ENCODE results near the gene SLC37A4.
"Not testable (repeated sequence)": the region's sequence is repeated elsewhere in the genome, so short reads cannot be mapped to it uniquely, and the experiment has no call there.

The SLC37A4 gene

DNA sequence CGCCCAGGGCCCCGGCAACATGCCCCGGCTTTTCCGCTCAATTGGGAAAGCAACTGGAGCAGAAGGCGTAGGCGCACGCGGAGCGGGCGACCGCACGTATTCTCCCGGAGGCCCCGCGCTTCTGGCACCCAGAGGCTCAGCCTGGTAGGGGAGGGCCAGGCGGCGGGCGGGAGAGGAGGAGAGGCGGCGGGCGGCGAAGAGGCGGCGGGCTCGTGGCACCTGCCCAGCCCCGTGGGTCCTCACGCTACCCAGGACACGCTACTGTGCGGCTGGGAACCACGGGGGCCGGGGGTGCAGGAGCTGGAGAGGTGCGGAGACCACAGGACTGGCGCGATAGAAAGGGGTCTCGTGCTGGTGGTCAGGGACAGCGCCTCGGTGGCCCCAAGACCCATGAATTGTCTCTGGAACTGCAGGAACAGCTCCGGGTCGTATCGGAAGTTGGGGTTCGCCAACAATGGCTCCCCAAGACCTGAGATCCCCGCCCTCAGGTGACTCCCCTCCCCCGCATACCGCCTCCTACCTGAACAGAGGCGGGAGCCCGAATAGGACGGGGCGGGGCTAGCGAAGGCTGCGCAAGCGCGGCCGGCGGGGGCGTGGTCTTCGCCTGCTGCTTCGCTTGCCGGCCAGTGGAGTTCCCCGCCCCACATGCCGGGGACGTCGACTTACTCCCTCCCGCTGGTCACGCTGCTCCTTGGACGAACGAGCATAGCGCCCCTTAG is at the start of gene SLC37A4:
TSS of gene SLC37A4 (minus strand) at position 549 of the 719 bp plus-strand sequence.
- ATAC-seq (peak; percentile 90), DNase-seq (peak; percentile 99)
- Mint-ChIP-seq H3K4me3 (peak within 1 kb of the TSS; percentile 84), H3K9me3 (no peaks in the 10 kb centered on the region), H3K4me1 (peaks cover 16% of the 10 kb centered on the region), H3K27ac (peak within 1 kb of the TSS; percentile 78), H3K27me3 (no peaks in the 10 kb centered on the region), H3K36me3 (ENCODE audit: low read depth) (peaks cover 8% of the 10 kb centered on the region)

DNA sequence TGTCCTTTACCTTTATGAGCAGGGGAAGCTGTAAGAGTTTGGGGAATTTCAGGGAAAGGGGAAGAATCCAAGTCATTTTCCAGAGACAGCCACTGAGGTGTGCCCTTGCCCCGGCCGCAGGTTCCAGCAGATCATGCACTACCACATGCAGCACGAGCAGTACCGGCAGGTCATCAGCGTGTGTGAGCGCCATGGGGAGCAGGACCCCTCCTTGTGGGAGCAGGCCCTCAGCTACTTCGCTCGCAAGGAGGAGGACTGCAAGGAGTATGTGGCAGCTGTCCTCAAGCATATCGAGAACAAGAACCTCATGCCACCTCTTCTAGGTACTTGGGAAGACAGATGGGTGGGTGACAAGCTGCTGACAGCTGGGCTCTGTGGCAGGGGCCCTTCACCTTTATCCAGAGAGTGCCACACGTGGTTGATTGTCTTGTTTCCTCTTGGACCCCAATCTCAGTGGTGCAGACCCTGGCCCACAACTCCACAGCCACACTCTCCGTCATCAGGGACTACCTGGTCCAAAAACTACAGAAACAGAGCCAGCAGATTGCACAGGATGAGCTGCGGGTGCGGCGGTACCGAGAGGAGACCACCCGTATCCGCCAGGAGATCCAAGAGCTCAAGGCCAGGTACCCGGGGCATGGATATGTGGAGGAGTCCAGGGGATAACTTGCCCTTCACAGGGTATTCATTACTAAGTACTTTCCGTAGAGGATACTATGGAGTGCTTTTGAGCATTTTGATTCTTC is 48.2 kb upstream of the SLC37A4 start:
- H3K4me3 Mint-ChIP-seq, result no peak overlapping the region
- H3K36me3 Mint-ChIP-seq (ENCODE audit: low read depth), result peaks cover 17% of the 10 kb centered on the region
- ATAC-seq (no peak), DNase-seq (no peak)
- peaks cover 3% of the 10 kb centered on the region for H3K4me1 Mint-ChIP-seq
- H3K27ac Mint-ChIP-seq, result no peak overlapping the region
- no peaks in the 10 kb centered on the region for H3K27me3 Mint-ChIP-seq
- H3K9me3 Mint-ChIP-seq, result no peaks in the 10 kb centered on the region

GRCh38 chr11:119077839-119078238 is 47.2 kb upstream of the SLC37A4 start:
- Mint-ChIP-seq H3K9me3 (no peaks in the 10 kb centered on the region), H3K27me3 (no peaks in the 10 kb centered on the region), H3K36me3 (ENCODE audit: low read depth) (peaks cover 19% of the 10 kb centered on the region), H3K4me3 (no peak overlapping the region), H3K4me1 (peaks cover 3% of the 10 kb centered on the region), H3K27ac (no peak overlapping the region)
- no peak for ATAC-seq
- no peak for DNase-seq

- H3K9me3 Mint-ChIP-seq, result no peaks in the 10 kb centered on the region
- H3K27me3 Mint-ChIP-seq, result no peaks in the 10 kb centered on the region
- peaks cover 27% of the 10 kb centered on the region for H3K4me1 Mint-ChIP-seq
- peak within 1 kb of the TSS; percentile 87 for H3K4me3 Mint-ChIP-seq
- H3K27ac Mint-ChIP-seq, result peak within 1 kb of the TSS; percentile 93
- ATAC-seq, result peak; percentile 100
- H3K36me3 Mint-ChIP-seq (ENCODE audit: low read depth), result peaks cover 16% of the 10 kb centered on the region
- peak; percentile 99 for DNase-seq
Observed at GRCh38 chr11:119067371-119068222, 36.9 kb upstream of the SLC37A4 start, which contains the start of gene VPS11. VPS11 (plus strand) TSS chr11:119067818; CDS start chr11:119067824, 6 bp downstream.

GRCh38 chr11:119065369-119065768 is 34.7 kb upstream of the SLC37A4 start:
- Mint-ChIP-seq H3K4me3 (peak overlapping the region; percentile 45), H3K9me3 (no peaks in the 10 kb centered on the region), H3K36me3 (ENCODE audit: low read depth) (peaks cover 11% of the 10 kb centered on the region), H3K27ac (peak overlapping the region; percentile 0), H3K4me1 (peaks cover 27% of the 10 kb centered on the region), H3K27me3 (no peaks in the 10 kb centered on the region)
- peak; percentile 30 for DNase-seq
- ATAC-seq, result peak; percentile 17

DNA sequence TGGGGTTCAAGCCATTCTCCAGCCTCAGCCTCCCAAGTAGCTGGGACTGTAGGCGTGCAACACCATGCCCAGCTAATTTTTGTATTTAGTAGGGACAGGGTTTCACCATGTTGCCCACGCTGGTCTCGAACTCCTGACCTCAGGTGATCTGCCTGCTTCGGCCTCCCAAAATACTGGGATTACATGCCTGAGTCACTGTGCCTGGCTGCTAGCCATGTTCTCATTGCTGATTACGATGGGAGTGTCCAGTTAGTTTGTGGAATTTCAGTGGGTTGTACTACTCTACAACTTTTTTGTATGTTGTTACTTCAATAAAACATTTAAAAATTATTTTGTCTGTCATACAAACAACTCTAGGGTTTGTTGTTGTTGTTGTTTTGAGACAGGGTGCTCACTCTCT is 32.1 kb upstream of the SLC37A4 start:
- Mint-ChIP-seq H3K27ac (no peak overlapping the region), H3K9me3 (no peaks in the 10 kb centered on the region), H3K36me3 (ENCODE audit: low read depth) (peaks cover 8% of the 10 kb centered on the region), H3K4me1 (peaks cover 29% of the 10 kb centered on the region), H3K4me3 (no peak overlapping the region), H3K27me3 (no peaks in the 10 kb centered on the region)
- ATAC-seq, result no peak
- no peak for DNase-seq

DNA sequence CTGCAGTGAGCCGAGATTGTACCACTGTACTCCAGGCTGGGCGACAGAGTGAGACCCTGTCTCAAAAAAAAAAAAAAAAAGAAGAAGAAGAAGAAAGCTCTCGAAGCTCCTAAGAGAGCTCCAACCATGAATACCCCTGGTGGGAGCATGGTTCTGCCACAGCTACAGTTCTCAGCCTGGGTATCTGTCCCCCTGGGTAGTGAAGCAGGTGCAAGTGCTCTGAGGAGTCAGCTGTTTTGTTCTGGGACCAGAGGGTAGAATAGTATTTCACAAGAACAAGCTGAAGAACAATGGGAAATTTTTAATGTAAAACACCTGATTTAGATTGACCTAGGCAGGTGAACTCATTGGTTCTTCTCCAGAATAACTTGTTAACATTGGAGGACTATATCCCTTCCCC is 30.6 kb upstream of the SLC37A4 start:
- no peak overlapping the region for H3K27ac Mint-ChIP-seq
- H3K4me3 Mint-ChIP-seq, result no peak overlapping the region
- no peaks in the 10 kb centered on the region for H3K27me3 Mint-ChIP-seq
- no peaks in the 10 kb centered on the region for H3K9me3 Mint-ChIP-seq
- DNase-seq (no peak), ATAC-seq (no peak)
- peaks cover 12% of the 10 kb centered on the region for H3K36me3 Mint-ChIP-seq (ENCODE audit: low read depth)
- peaks cover 21% of the 10 kb centered on the region for H3K4me1 Mint-ChIP-seq

DNA sequence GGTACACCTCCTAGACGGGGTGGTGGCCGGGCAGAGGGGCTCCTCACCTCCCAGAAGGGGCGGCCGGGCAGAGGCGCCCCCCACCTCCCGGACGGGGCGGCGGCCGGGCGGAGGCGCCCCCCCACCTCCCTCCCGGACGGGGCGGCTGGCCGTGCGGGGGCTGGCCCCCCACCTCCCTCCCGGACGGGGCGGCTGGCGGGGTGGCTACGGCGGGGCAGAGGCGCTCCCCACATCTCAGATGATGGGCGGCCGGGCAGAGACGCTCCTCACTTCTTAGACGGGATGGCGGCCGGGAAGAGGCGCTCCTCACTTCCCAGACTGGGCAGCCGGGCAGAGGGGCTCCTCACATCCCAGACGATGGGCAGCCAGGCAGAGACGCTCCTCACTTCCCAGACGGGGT is 28.5 kb upstream of the SLC37A4 start:
- H3K4me1 Mint-ChIP-seq, result peaks cover 28% of the 10 kb centered on the region

DNA sequence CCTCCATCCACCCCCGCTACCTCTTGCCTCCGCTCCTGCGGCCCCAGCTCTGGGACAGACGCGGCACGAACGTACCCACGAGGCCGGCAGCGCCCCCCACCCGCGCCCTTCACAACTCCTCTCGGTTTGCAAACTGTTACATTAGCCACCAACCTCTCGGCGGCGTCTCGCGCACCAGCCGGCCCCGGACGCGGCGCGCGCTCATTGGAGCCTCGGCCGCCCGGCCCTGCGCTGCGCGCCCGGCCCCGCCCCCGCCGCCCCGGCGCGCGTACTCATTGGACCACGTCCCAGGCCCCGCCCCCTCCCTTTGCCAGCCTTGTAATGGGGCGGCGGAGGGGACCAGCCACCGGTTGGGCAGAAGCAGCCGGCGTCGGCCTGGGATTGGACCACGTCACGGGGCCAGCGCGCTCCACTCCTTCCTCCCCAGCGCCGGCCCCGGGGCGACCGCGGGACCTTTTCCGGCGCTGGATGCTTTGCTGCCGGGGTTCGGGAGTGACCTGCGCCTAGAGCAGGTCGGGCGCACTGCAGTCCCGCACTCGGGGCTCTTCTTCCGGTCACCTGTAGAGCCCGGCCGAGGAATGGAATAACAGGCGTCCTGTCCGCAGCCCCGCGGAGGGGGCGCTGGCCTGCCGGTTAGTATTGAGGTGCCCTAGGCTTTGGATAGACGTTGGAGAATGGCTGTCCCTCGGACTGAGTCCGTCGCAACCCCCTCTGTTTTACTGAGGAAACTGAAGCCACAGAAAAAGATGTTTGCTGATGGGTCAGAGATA is 26.5 kb upstream of the SLC37A4 start, which contains the start of gene HYOU1:
TSS of gene HYOU1 (minus strand) at position 206 of the 770 bp plus-strand sequence. CDS start 1,045 bp downstream, outside the sequence.
- Mint-ChIP-seq H3K4me3 (peak within 1 kb of the TSS; percentile 95), H3K9me3 (no peaks in the 10 kb centered on the region), H3K27me3 (no peaks in the 10 kb centered on the region), H3K36me3 (ENCODE audit: low read depth) (peaks cover 43% of the 10 kb centered on the region), H3K4me1 (peaks cover 39% of the 10 kb centered on the region), H3K27ac (peak within 1 kb of the TSS; percentile 94)
- peak; percentile 99 for DNase-seq
- ATAC-seq, result peak; percentile 96

More for the DNA sequence above, 28.5 kb upstream of the SLC37A4 start:
- H3K9me3 Mint-ChIP-seq, H3K27ac Mint-ChIP-seq, ATAC-seq, DNase-seq, H3K27me3 Mint-ChIP-seq, H3K4me3 Mint-ChIP-seq: not testable (repeated sequence)
- H3K36me3 Mint-ChIP-seq (ENCODE audit: low read depth), result peaks cover 28% of the 10 kb centered on the region

DNA sequence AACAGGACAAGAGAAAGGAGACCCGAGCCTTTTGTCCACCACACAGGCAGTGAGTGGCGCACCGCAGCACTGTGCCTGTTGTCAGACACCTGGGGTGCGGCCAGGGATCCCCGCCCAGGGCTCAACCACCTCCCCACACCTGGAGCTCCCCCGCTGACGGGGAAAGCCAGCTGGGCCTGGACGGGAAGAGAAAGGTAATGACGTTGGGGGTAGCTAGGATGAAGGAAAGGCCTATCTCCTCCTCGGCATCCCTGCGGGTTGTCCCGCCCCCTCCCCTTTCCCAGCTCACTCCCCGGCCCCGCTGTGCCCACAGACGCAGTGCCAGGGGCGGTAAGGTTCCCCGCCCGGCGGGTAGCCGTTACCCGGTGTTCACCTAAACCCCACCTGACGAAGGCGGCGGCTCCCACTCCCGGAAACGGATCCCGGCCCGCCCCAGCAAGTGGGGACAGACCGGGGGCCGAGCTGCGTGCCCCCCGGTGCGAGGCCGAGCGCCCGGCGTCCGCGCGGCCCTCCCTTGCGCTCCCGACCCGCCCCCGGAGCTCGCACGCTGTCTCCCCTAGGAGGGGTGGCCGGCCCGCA is 25.8 kb upstream of the SLC37A4 start:
- peaks cover 48% of the 10 kb centered on the region for H3K36me3 Mint-ChIP-seq (ENCODE audit: low read depth)
- no peak for DNase-seq
- peaks cover 44% of the 10 kb centered on the region for H3K4me1 Mint-ChIP-seq
- peak overlapping the region; percentile 94 for H3K27ac Mint-ChIP-seq
- no peaks in the 10 kb centered on the region for H3K9me3 Mint-ChIP-seq
- H3K4me3 Mint-ChIP-seq, result peak overlapping the region; percentile 95
- no peaks in the 10 kb centered on the region for H3K27me3 Mint-ChIP-seq
- ATAC-seq, result peak; percentile 3

GRCh38 chr11:119055901-119056300 is 25.2 kb upstream of the SLC37A4 start:
- Mint-ChIP-seq H3K36me3 (ENCODE audit: low read depth) (peaks cover 51% of the 10 kb centered on the region), H3K27ac (peak overlapping the region; percentile 85), H3K9me3 (no peaks in the 10 kb centered on the region), H3K4me1 (peaks cover 49% of the 10 kb centered on the region), H3K27me3 (no peaks in the 10 kb centered on the region), H3K4me3 (peak overlapping the region; percentile 95)
- no peak for ATAC-seq
- peak; percentile 19 for DNase-seq

GRCh38 chr11:119054418-119054817 is 23.7 kb upstream of the SLC37A4 start:
- Mint-ChIP-seq H3K4me3 (no peak overlapping the region), H3K27me3 (no peaks in the 10 kb centered on the region), H3K27ac (no peak overlapping the region), H3K36me3 (ENCODE audit: low read depth) (peaks cover 63% of the 10 kb centered on the region), H3K9me3 (no peaks in the 10 kb centered on the region), H3K4me1 (peaks cover 50% of the 10 kb centered on the region)
- ATAC-seq (no peak), DNase-seq (no peak)

- no peak for ATAC-seq
- Mint-ChIP-seq H3K27me3 (no peaks in the 10 kb centered on the region), H3K27ac (no peak overlapping the region), H3K4me1 (peaks cover 37% of the 10 kb centered on the region), H3K36me3 (ENCODE audit: low read depth) (peaks cover 73% of the 10 kb centered on the region), H3K4me3 (no peak overlapping the region), H3K9me3 (no peaks in the 10 kb centered on the region)
- no peak for DNase-seq
Observed at GRCh38 chr11:119052163-119052814, 21.6 kb upstream of the SLC37A4 start.

All from activated naive CD8-positive, alpha-beta T cell treated with anti-CD3 and anti-CD28 coated beads, Interleukin-2, amount 50 U/mL, for 24 hours (primary cell).